CD14-positive monocyte (primary cell): Measurements from ENCODE around the gene DDAH1. TPM values are rescaled to one million over a fixed set of nuclear protein-coding genes. Genes with fewer than 3 reads are reported as not detected.

Experiments used
- DNase-seq, 3 donors: peaks; one replicate each; pipeline ENCODE4 v3.0.0-alpha.2; 2011 to 2022
- H2AFZ ChIP-seq: 2 replicates; pipeline ENCODE4 v1.6.0; 2012; ENCODE audit warnings: mild to moderate bottlenecking, low read depth, low read length, inconsistent platforms; ENCODE audit not compliant: insufficient read depth, poor library complexity, severe bottlenecking
- H3K27ac ChIP-seq, 2 donors: 1 replicate in 1 of 2; 2 replicates in 1 of 2; pipeline ENCODE4 v1.5.1; 2012 to 2013; ENCODE audit warnings: low read length in 2 of 2, control low read depth in 1 of 2, inconsistent platforms in 1 of 2, low read depth in 1 of 2, mild to moderate bottlenecking in 1 of 2
- H3K27me3 ChIP-seq, 2 donors: one replicate each; pipeline versions ENCODE4 v1.6.0 to v1.6.1; 2011 to 2013; ENCODE audit warnings: low read length in 2 of 2; ENCODE audit not compliant: control insufficient read depth in 2 of 2, insufficient read depth in 2 of 2
- H3K36me3 ChIP-seq, 2 donors: replicated peaks in 1 of 2; 1 replicate in 1 of 2; 2 replicates in 1 of 2; pipeline versions ENCODE4 v1.5.1 to v1.6.1; 2012 to 2013; ENCODE audit warnings: low read length in 2 of 2, control low read depth in 1 of 2, inconsistent platforms in 1 of 2, mild to moderate bottlenecking in 1 of 2; ENCODE audit not compliant: insufficient read depth in 2 of 2, control insufficient read depth in 1 of 2
- H3K4me1 ChIP-seq, 2 donors: 1 replicate in 1 of 2; 2 replicates in 1 of 2; pipeline versions ENCODE4 v1.5.1 to v1.6.1; 2012 to 2013; ENCODE audit warnings: low read length in 2 of 2, control low read depth in 1 of 2, inconsistent platforms in 1 of 2, mild to moderate bottlenecking in 1 of 2, moderate library complexity in 1 of 2; ENCODE audit not compliant: insufficient read depth in 2 of 2, control insufficient read depth in 1 of 2
- H3K4me2 ChIP-seq: replicated peaks from 2 replicates; pipeline ENCODE3; 2012; ENCODE audit warnings: low read length, moderate library complexity, mild to moderate bottlenecking; ENCODE audit not compliant: poor library complexity, severe bottlenecking; ENCODE audit errors: extremely low read depth
- H3K4me3 ChIP-seq, 3 experiments: fragments of 200-600 bp in 1 of 3; sonication (generic) in 1 of 3; replicated peaks in 1 of 3; 1 replicate in 2 of 3; 2 replicates in 1 of 3; pipeline ENCODE4 v1.5.1; 2011 to 2013; ENCODE audit warnings: low read length in 3 of 3, mild to moderate bottlenecking in 3 of 3, control low read depth in 2 of 3, low read depth in 2 of 3, inconsistent platforms in 1 of 3, moderate library complexity in 1 of 3
- H3K79me2 ChIP-seq: 2 replicates; pipeline ENCODE4 v1.6.0; 2012; ENCODE audit warnings: mild to moderate bottlenecking, control low read depth, inconsistent platforms, low read length, moderate library complexity; ENCODE audit not compliant: insufficient read depth
- H3K9ac ChIP-seq: 2 replicates; pipeline ENCODE4 v1.6.0; 2017; ENCODE audit warnings: low read length, mild to moderate bottlenecking; ENCODE audit not compliant: insufficient read depth, poor library complexity, severe bottlenecking
- H3K9me3 ChIP-seq, 2 donors: replicated peaks in 1 of 2; 1 replicate in 1 of 2; 2 replicates in 1 of 2; pipeline versions ENCODE4 v1.5.1 to v1.6.1; 2012 to 2013; ENCODE audit warnings: low read length in 2 of 2, control low read depth in 1 of 2; ENCODE audit not compliant: control insufficient read depth in 1 of 2, insufficient read depth in 1 of 2
- H4K20me1 ChIP-seq: 2 replicates; pipeline ENCODE4 v1.6.0; 2012; ENCODE audit warnings: mild to moderate bottlenecking, low read length, control low read depth, moderate library complexity; ENCODE audit not compliant: insufficient read depth
- H3K27ac Mint-ChIP-seq, 7 donors: one replicate each; pipeline ENCODE4 v1.8.0; 2020; ENCODE audit warnings: mild to moderate bottlenecking in 7 of 7, mixed read lengths in 7 of 7, moderate library complexity in 6 of 7, inconsistent platforms in 2 of 7
- H3K27me3 Mint-ChIP-seq, 3 donors: one replicate each; pipeline ENCODE4 v1.8.0; 2021 to 2022; ENCODE audit warnings: low read depth in 3 of 3, mild to moderate bottlenecking in 3 of 3, mixed read lengths in 3 of 3, moderate library complexity in 3 of 3, inconsistent platforms in 1 of 3
- H3K36me3 Mint-ChIP-seq, 2 donors: one replicate each; pipeline ENCODE4 v1.8.0; 2020; ENCODE audit warnings: mixed read lengths in 2 of 2, inconsistent platforms in 1 of 2, mild to moderate bottlenecking in 1 of 2
- H3K4me1 Mint-ChIP-seq: one replicate; pipeline ENCODE4 v1.8.0; 2020; ENCODE audit warnings: mild to moderate bottlenecking, mixed read lengths
- H3K4me3 Mint-ChIP-seq, 2 donors: one replicate each; pipeline ENCODE4 v1.8.0; 2020; ENCODE audit warnings: mild to moderate bottlenecking in 2 of 2, mixed read lengths in 2 of 2, moderate library complexity in 1 of 2
- H3K9me3 Mint-ChIP-seq, 7 donors: one replicate each; pipeline ENCODE4 v1.8.0; 2020 to 2022; ENCODE audit warnings: mixed read lengths in 7 of 7, mild to moderate bottlenecking in 6 of 7, moderate library complexity in 6 of 7, inconsistent platforms in 2 of 7
- CTCF ChIP-seq: fragments of 200-600 bp; IDR thresholded peaks from one replicate; pipeline ENCODE4 v1.8.0; 2022; ENCODE audit warnings: antibody characterized with exemption, mild to moderate bottlenecking
- WGBS: methylation state at CpG from one replicate; pipeline ENCODE4 v1.1.5; 2013; ENCODE audit warnings: missing lambda C conversion rate; ENCODE audit not compliant: insufficient coverage; 5-methylcytosine and 5-hydroxymethylcytosine counted together
- intact Hi-C, 2 donors: fragments of 100-400 bp; cut with micrococcal nuclease; formaldehyde crosslinking; loops; one replicate each; pipeline versions ENCODE4 v1.15.0 to v1.15.1; 2023
- polyA plus RNA-seq, 3 donors: library from polyadenylated mRNA; depleted of rRNA in 1 of 3; unstranded in 2 of 3; stranded (reverse) in 1 of 3; fragments of 300-500 nt in 2 of 3; fragments of >200 nt in 1 of 3; fragmentation: Illumina TruSeq in 2 of 3; gene quantifications; 1 replicate in 2 of 3; 2 replicates in 1 of 3; pipeline ENCODE4 v1.2.3, GENCODE V29; 2012 to 2021

Gene DDAH1
- polyA plus RNA-seq, 3 donors = not detected

GRCh38 chr1:85319491-85319890 is 145.5 kb downstream of the DDAH1 start:
- no peak for TF ChIP-seq CTCF
- H3K4me3 Mint-ChIP-seq = no peak overlapping the region
- Histone ChIP-seq H3K4me3 (no peak overlapping the region), H3K79me2 (no peaks in the 10 kb centered on the region), H3K4me2 (no peak overlapping the region), H3K27me3 (peaks cover 4 to 8% of the 10 kb centered on the region in 2 donors), H3K9me3 (no peaks in the 10 kb centered on the region), H2AFZ (no peak overlapping the region), H4K20me1 (no peaks in the 10 kb centered on the region), H3K36me3 (no peaks in the 10 kb centered on the region), H3K9ac (no peak overlapping the region), H3K27ac (no peak overlapping the region), H3K4me1 (no peaks in the 10 kb centered on the region)
- intact Hi-C loops = no loop called here
- peaks cover 2 to 30% (median 12%) of the 10 kb centered on the region in 3 donors for H3K27me3 Mint-ChIP-seq
- no peaks in the 10 kb centered on the region for H3K9me3 Mint-ChIP-seq
- no peak for DNase-seq
- no peaks in the 10 kb centered on the region for H3K4me1 Mint-ChIP-seq
- no CpG with 5 or more reads among the region's 3 CpGs for WGBS
- H3K27ac Mint-ChIP-seq = no peak overlapping the region
- H3K36me3 Mint-ChIP-seq = no peaks in the 10 kb centered on the region

GRCh38 chr1:85318217-85318616 is 146.7 kb downstream of the DDAH1 start:
- H3K27ac ChIP-seq = no peak overlapping the region
- no peak overlapping the region for H2AFZ ChIP-seq
- no peaks in the 10 kb centered on the region for H3K9me3 ChIP-seq
- intact Hi-C loops = no loop called here
- H3K4me3 Mint-ChIP-seq = no peak overlapping the region
- H4K20me1 ChIP-seq = no peaks in the 10 kb centered on the region
- H3K4me1 ChIP-seq = no peaks in the 10 kb centered on the region
- no peaks in the 10 kb centered on the region for H3K79me2 ChIP-seq
- H3K4me2 ChIP-seq = no peak overlapping the region
- no CpG with 5 or more reads among the region's 1 CpG for WGBS
- no peaks in the 10 kb centered on the region for H3K36me3 ChIP-seq
- DNase-seq = no peak
- H3K36me3 Mint-ChIP-seq = no peaks in the 10 kb centered on the region
- peaks cover 2 to 28% (median 8%) of the 10 kb centered on the region in 3 donors for H3K27me3 Mint-ChIP-seq
- no peak overlapping the region for H3K27ac Mint-ChIP-seq
- no peak for TF ChIP-seq CTCF
- no peaks in the 10 kb centered on the region for H3K4me1 Mint-ChIP-seq
- no peak overlapping the region for H3K4me3 ChIP-seq
- no peaks in the 10 kb centered on the region for H3K9me3 Mint-ChIP-seq
- peaks cover 4 to 8% of the 10 kb centered on the region in 2 donors for H3K27me3 ChIP-seq
- H3K9ac ChIP-seq = no peak overlapping the region
